Nephron progenitor cell (in vitro differentiated cells): ENCODE results near the gene ACOT11.

ENCODE experiments used
- DNase-seq: peaks from one replicate; pipeline ENCODE4 v3.0.0; 2021
- H3K27ac Mint-ChIP-seq: 2 replicates; pipeline ENCODE4 v1.8.0; 2021; ENCODE audit warnings: mild to moderate bottlenecking, moderate library complexity, mixed read lengths
- H3K27me3 Mint-ChIP-seq: 2 replicates; pipeline ENCODE4 v1.8.0; 2021; ENCODE audit warnings: mild to moderate bottlenecking, low read depth, mixed read lengths; ENCODE audit not compliant: poor library complexity
- H3K36me3 Mint-ChIP-seq: 2 replicates; pipeline ENCODE4 v1.8.0; 2021; ENCODE audit warnings: low read depth, mixed read lengths
- H3K4me1 Mint-ChIP-seq: 2 replicates; pipeline ENCODE4 v1.8.0; 2021; ENCODE audit warnings: mixed read lengths
- H3K4me3 Mint-ChIP-seq: 2 replicates; pipeline ENCODE4 v1.8.0; 2021; ENCODE audit warnings: mild to moderate bottlenecking, moderate library complexity, mixed read lengths
- H3K9me3 Mint-ChIP-seq: 2 replicates; pipeline ENCODE4 v1.8.0; 2021; ENCODE audit warnings: mild to moderate bottlenecking, moderate library complexity, mixed read lengths
- TF ChIP-seq, protein P1 (sequence below): fragments of 200-600 bp; sonication (generic); IDR thresholded peaks from 2 replicates; pipeline ENCODE4 v1.5.0; 2021; ENCODE audit warnings: antibody characterized with exemption

ACOT11 gene

DNA sequence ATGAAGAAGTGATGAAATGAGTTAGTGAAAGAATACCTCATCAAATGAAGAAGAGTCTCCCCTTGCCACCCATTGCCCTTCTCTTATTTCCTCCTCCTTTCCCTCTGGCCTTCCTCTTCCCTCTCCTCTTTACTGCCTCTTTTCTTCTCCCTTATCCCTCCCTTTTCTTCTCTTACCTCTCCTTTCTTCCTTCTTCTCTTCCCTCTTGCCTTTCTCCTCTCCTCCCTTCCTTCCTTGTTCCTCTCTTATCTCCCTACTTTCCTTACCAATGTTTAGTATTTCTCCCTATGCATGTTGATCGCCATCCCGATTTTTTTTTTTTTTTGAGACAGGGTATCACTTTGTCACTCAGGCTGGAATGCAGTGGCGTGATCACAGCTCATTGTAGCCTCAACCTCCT lies 102.4 kb downstream of the ACOT11 start:
- no peak for DNase-seq
- Mint-ChIP-seq H3K36me3 (no peaks in the 10 kb centered on the region), H3K27me3 (peaks cover 32% of the 10 kb centered on the region), H3K27ac (no peak overlapping the region), H3K4me3 (no peak overlapping the region), H3K4me1 (peaks cover 46% of the 10 kb centered on the region), H3K9me3 (peaks cover 10% of the 10 kb centered on the region)
- TF ChIP-seq, protein P1, sequence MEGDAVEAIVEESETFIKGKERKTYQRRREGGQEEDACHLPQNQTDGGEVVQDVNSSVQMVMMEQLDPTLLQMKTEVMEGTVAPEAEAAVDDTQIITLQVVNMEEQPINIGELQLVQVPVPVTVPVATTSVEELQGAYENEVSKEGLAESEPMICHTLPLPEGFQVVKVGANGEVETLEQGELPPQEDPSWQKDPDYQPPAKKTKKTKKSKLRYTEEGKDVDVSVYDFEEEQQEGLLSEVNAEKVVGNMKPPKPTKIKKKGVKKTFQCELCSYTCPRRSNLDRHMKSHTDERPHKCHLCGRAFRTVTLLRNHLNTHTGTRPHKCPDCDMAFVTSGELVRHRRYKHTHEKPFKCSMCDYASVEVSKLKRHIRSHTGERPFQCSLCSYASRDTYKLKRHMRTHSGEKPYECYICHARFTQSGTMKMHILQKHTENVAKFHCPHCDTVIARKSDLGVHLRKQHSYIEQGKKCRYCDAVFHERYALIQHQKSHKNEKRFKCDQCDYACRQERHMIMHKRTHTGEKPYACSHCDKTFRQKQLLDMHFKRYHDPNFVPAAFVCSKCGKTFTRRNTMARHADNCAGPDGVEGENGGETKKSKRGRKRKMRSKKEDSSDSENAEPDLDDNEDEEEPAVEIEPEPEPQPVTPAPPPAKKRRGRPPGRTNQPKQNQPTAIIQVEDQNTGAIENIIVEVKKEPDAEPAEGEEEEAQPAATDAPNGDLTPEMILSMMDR: no peak

DNA sequence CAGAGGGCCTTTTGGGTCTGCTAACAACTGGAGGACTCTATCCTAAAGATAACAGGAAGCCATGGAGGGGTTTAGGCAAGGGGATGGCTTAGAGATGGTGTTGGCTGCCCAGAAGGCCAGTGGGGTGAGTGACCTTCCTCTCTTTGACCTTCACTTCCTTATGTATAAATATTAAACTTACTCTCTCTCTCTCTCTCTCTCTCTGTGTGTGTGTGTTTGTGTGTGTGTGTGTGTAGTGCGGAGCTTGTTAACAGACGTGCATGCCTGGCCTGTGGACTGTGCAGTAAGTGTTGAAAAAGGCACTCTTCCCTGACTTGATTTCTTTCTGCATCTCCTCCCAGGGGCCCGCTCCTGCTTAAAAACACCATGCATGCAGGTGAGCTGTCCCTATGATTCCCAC lies 103.6 kb downstream of the ACOT11 start:
- H3K4me1 Mint-ChIP-seq: peaks cover 46% of the 10 kb centered on the region

DNA sequence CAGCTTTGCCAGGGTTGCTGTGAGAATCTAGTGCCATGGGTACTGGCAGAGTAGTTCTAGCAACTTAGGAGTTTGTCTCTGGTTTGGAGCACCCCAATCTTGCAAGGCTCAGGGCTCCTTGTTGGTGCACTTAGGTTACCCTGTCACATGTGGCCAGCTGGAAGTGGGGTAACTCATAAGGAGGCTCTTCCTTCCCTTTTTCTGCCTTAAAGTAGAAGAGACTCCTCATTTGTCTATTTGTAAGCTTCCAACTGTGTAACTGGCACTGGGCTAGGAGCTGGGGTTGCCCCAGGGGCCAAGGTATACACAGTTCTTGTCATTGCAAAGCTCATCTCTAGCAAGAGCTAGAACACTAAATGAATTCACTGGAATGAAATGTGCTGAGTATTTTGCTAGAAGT lies 104.1 kb downstream of the ACOT11 start:
- Mint-ChIP-seq H3K27me3 (peaks cover 29% of the 10 kb centered on the region), H3K4me1 (peaks cover 40% of the 10 kb centered on the region), H3K9me3 (no peaks in the 10 kb centered on the region), H3K4me3 (no peak overlapping the region), H3K36me3 (no peaks in the 10 kb centered on the region), H3K27ac (no peak overlapping the region)
- no peak for DNase-seq
- TF ChIP-seq, protein P1: no peak

More for the DNA sequence above, 103.6 kb downstream of the ACOT11 start:
- H3K27ac Mint-ChIP-seq: no peak overlapping the region
- no peaks in the 10 kb centered on the region for H3K36me3 Mint-ChIP-seq
- no peak overlapping the region for H3K4me3 Mint-ChIP-seq
- DNase-seq: no peak
- TF ChIP-seq, protein P1: no peak
- peaks cover 29% of the 10 kb centered on the region for H3K27me3 Mint-ChIP-seq
- no peaks in the 10 kb centered on the region for H3K9me3 Mint-ChIP-seq

DNA sequence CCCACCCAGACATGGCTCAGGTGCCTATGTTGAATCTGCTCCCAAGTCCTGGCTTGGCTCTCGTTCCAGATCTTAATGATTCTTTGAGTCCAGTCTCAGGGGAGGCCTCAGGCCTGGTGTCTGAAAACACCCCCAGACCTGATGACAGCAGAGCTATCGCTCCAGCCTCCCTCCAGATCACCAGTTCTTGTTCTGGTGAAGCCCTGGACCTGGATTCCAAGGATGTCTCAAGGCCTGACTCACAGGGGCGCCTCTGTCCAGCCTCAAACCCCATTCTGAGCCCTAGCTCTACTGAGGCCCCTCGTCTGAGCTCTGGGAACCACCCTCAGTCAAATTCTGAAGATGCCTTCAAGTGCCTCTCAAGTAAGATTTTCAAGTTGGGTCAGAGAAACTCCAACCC lies 105.0 kb downstream of the ACOT11 start:
- no peak for DNase-seq
- peaks cover 29% of the 10 kb centered on the region for H3K27me3 Mint-ChIP-seq
- H3K36me3 Mint-ChIP-seq: no peaks in the 10 kb centered on the region
- TF ChIP-seq, protein P1: no peak
- H3K4me3 Mint-ChIP-seq: no peak overlapping the region
- peaks cover 5% of the 10 kb centered on the region for H3K9me3 Mint-ChIP-seq
- H3K4me1 Mint-ChIP-seq: peaks cover 40% of the 10 kb centered on the region
- H3K27ac Mint-ChIP-seq: no peak overlapping the region

DNA sequence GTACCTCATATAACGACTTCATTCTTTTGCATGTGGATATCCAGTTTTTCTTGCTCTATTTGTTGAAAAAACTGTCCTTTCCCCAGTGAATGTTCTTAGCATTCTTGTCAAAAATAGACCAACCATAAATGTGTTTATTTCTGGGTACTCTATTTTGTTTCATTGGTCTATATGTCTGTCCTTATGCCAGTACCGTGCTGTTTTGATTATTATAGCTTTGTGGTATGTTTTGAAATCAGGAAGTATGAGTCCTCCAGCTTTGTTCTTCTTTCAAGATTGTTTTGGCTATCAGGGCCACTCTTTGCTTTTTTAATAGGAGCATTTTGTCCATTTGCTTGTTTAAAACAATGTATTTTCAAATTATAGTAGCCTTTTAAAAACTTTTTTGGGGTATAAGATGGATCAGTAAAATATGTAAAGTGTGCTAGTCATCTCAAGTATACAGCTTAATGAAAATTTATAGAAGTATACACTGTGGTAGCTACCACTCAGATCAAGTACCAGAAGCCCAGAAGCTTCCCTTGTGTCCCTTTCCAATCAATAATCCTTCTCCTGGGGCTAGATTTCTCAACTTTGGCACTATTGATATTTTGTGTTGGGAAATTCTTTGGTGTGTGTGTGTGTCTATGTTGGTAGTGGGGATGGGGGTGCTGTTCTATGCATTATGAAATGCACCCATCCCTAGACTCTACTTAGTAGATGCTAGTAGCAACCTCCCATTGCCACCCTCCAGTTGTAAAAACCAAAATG lies 110.3 kb downstream of the ACOT11 start:
- Mint-ChIP-seq H3K4me1 (no peaks in the 10 kb centered on the region), H3K27me3 (peaks cover 11% of the 10 kb centered on the region), H3K36me3 (peaks cover 4% of the 10 kb centered on the region), H3K4me3 (no peak overlapping the region), H3K9me3 (peaks cover 22% of the 10 kb centered on the region), H3K27ac (no peak overlapping the region)
- no peak for DNase-seq
- TF ChIP-seq, protein P1: no peak
